RPMI7951 (cell line): ENCODE results near the gene RANBP3L. TPM values are rescaled to one million over a fixed set of nuclear protein-coding genes. Genes with fewer than 3 reads are reported as not detected.
"Not testable (repeated sequence)": the region's sequence is repeated elsewhere in the genome, so short reads cannot be mapped to it uniquely, and the experiment has no call there.

ENCODE experiments used
- DNase-seq: peaks from one replicate; pipeline ENCODE4 v3.0.0-alpha.2; 2012; ENCODE audit warnings: low read depth
- total RNA-seq: library from RNA; depleted of rRNA; stranded (reverse); fragments of >200 nt; shearing (Covaris generic); gene quantifications from 2 replicates; pipeline ENCODE4 v1.2.3, GENCODE V29; 2014; rRNA removed

Gene RANBP3L
- total RNA-seq, 1 experiment from 2014 or later, result 2.6 TPM

- DNase-seq, result no peak
Measured at GRCh38 chr5:36206913-36207312, 94.8 kb downstream of the RANBP3L start.

GRCh38 chr5:36205329-36205728 lies 96.4 kb downstream of the RANBP3L start:
- no peak for DNase-seq

- DNase-seq, result peak; percentile 15
Measured at GRCh38 chr5:36202521-36202961, 99.2 kb downstream of the RANBP3L start.

GRCh38 chr5:36200513-36200912 lies 101.2 kb downstream of the RANBP3L start:
- DNase-seq, result peak; percentile 61

- DNase-seq, result no peak
Measured at GRCh38 chr5:36199620-36200019, 102.1 kb downstream of the RANBP3L start.

- DNase-seq, result not testable (repeated sequence)
Measured at GRCh38 chr5:36198783-36199182, 102.9 kb downstream of the RANBP3L start.

Other genes starting within 250 kb of the RANBP3L start
- 0.39 TPM in 1 of 2 replicates, not detected in the other for gene UGT3A2, start 235.0 kb downstream of the RANBP3L start, total RNA-seq
- gene LMBRD2, start 150.0 kb downstream of the RANBP3L start, total RNA-seq, result 7.0 and 7.7 TPM in 2 replicates
- 33.7 and 39.3 TPM in 2 replicates for gene SKP2, start 149.8 kb downstream of the RANBP3L start, total RNA-seq
- gene NADK2, start 60.0 kb downstream of the RANBP3L start, total RNA-seq, result 29.2 and 34.2 TPM in 2 replicates